Stimulated activated CD8-positive, alpha-beta memory T cell treated with anti-CD3 and anti-CD28 coated beads, Interleukin-2, amount 100 ng/mL, for 1 hour (primary cell): ENCODE results near the gene SYNPO2.
"Not testable (repeated sequence)": the region's sequence is repeated elsewhere in the genome, so short reads cannot be mapped to it uniquely, and the experiment has no call there.

Experiments used
- DNase-seq, 2 donors: peaks; one replicate each; pipeline ENCODE4 v3.0.0-alpha.2; 2020; ENCODE audit warnings: low read depth in 2 of 2

The SYNPO2 gene

DNA sequence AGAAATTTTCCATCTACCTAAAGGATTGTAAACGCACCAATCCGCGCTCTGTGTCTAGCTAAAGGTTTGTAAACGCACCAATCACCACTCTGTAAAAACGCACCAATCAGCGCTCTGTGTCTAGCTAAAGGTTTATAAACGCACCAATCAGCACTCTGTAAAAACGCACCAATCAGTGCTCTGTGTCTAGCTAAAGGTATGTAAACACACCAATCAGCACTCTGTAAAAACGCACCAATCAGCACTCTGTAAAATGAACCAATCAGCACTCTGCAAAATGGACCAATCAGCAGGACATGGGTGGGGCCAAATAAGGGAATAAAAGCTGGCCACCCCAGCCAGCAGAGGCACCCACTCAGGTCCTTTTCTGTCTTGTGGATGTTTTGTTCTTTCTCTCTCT is 10.1 kb upstream of the SYNPO2 start:
- DNase-seq = not testable (repeated sequence)

GRCh38 chr4:118879409-118879808 is 9.2 kb upstream of the SYNPO2 start:
- DNase-seq = no peak

- DNase-seq = no peak
Observed at GRCh38 chr4:118881512-118882146, 7.0 kb upstream of the SYNPO2 start.

- no peak for DNase-seq
Observed at GRCh38 chr4:118883861-118884260, 4.8 kb upstream of the SYNPO2 start.

GRCh38 chr4:118884716-118885115 is 3.9 kb upstream of the SYNPO2 start:
- no peak for DNase-seq

- no peak for DNase-seq
Observed at GRCh38 chr4:118889312-118889691, 648 bp downstream of the SYNPO2 start.

DNA sequence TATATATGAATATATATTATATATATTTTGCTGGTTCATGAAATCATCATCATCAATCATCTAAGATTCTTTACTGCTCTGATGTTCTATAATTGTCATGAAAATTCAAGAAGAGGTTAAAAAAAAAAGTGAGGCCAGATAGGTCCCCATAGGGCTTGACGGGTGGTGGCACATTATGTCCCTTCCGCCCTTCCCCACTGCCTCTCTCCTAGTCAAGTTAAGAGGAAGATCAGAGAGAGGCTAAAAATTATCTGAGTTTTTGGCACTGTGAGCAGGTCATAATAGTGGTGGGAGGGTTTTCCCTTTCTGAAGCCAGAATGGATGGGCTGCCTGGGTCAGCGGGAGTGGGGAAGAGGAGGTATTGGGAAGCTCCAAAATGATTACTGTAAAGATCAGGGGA is 5.4 kb downstream of the SYNPO2 start:
- DNase-seq = no peak

GRCh38 chr4:118898221-118898620 is 9.6 kb downstream of the SYNPO2 start:
- DNase-seq = no peak

DNA sequence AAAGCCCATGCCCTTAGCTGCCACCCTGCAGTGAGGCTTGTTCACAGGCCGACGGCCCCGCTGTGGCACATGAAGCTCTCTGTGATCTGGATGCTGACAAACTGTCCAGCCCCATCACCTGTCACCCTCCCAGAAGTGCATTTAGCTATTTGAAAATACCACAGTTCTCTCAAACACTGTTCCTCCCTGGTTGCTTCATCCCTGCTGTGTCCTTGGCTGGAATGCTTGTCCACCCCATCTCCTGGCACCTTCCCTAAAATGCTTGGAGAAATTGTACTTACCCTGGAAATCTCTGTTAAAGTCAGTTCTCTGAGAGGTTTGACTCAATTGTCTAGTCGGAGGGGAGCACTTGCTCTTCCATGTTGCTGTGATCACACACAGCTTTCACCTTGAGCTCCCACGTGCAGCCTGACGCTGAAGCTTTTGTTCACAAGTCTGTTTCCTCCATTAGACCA is 10.1 kb downstream of the SYNPO2 start:
- DNase-seq = no peak

- DNase-seq = no peak
Observed at GRCh38 chr4:118904418-118904817, 15.8 kb downstream of the SYNPO2 start.

GRCh38 chr4:118904935-118905334 is 16.3 kb downstream of the SYNPO2 start:
- DNase-seq = no peak

GRCh38 chr4:118905566-118905965 is 16.9 kb downstream of the SYNPO2 start:
- DNase-seq = no peak

GRCh38 chr4:118909173-118909956 is 20.7 kb downstream of the SYNPO2 start:
- DNase-seq = no peak

DNA sequence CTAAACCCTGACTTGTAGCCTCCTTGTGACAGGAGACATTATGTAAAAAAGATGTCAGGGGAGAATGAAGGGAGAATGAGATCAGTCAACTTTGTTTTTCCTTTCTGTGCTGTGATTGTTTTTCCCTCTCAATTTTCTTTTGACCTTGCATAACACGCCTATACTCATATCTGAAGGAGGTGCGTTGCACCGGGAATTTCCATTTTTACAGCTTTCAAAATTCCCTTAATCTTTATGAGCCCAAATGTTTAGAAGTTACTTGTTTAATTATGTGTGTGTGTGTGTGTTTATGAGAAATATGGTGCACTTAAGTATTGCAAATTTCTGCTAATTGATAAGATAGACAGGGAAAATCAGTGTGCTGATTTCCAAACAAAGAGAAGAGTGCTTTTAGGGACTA is 21.6 kb downstream of the SYNPO2 start:
- DNase-seq = no peak

- DNase-seq = no peak
Observed at GRCh38 chr4:118911238-118911703, 22.6 kb downstream of the SYNPO2 start.

DNA sequence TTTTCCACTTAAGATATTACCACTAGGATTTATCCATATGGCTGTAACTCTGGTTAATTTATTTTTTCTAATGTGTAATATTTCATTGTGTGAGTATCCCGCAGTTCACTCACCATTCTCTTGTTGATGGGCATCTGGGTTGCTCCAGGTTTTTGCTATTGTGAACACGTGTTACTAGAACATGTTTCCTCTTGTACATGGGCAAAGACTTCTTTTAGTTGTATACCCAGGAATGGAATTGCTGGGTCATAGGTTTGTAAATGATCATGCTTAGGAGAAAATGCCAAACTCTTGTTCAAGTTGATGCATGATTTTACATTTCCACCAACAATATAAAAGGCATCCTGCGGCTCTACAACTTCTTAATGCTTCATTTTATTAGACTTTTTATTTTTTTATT is 26.8 kb downstream of the SYNPO2 start:
- DNase-seq = no peak

DNA sequence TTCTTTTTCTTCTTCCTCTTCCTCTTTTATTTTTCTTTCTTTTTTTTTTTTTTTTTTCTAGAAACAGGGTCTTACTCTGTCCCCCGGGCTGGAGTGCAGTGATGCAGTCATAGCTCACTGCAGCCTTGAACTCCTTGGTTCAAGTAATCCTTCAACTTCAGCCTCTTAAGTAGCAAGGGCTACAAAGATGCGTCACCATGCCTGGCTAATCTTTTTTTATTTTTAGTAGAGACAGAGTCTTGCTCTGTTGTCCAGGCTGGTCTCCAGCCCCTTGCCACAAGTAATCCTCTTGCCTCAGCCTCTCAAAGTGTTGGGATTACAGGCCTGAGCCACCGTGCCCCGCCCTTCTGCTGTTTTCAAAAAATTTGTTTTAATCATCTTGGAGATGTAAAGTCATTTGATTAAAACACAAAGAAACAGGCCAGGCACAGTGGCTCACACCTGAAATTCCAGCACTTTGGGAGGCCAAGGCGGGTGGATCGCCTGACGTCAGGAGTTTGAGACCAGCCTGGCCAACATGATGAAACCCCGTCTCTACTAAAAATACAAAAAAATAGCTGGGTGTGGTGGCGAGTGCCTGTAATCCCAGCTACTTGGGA is 28.1 kb downstream of the SYNPO2 start:
- DNase-seq = no peak

DNA sequence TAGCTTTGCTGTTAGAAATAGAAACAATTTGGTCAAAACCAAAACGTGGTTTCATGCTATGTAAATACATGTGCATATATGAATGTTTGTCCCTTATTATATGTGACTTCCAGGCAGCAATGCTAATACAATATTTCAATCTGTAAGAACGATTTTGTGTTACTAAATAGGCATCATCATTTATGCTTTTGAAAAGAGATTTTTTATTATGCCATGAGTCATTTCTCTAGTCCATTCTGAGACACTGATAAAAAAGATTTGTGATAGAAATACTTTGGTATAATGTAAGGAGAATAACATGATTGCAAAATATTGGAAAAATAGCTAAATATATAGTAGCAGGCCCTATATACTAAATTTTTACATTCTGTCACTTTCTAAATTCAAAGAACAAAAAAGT is 28.9 kb downstream of the SYNPO2 start:
- DNase-seq = no peak

GRCh38 chr4:118918388-118918787 is 29.7 kb downstream of the SYNPO2 start:
- no peak for DNase-seq

- no peak for DNase-seq
Observed at GRCh38 chr4:118920247-118920646, 31.6 kb downstream of the SYNPO2 start.

GRCh38 chr4:118921786-118922185 is 33.1 kb downstream of the SYNPO2 start:
- DNase-seq = no peak

GRCh38 chr4:118923891-118924290 is 35.2 kb downstream of the SYNPO2 start:
- no peak for DNase-seq

- DNase-seq = no peak
Observed at GRCh38 chr4:118927974-118928373, 39.3 kb downstream of the SYNPO2 start.
